Vagina (tissue), 2 donors: Measurements from ENCODE around the gene MDGA2.

Experiments
- POLR2A ChIP-seq, 2 donors: fragments of 450-650 bp; IDR thresholded peaks; one replicate each; pipeline ENCODE4 v1.6.1; 2017; ENCODE audit warnings: antibody characterized with exemption in 2 of 2, mild to moderate bottlenecking in 2 of 2, moderate library complexity in 2 of 2
- POLR2AphosphoS5 ChIP-seq, 2 donors: sonication (generic); formaldehyde crosslinking; IDR thresholded peaks; one replicate each; pipeline ENCODE4 v1.9.0; 2017; ENCODE audit warnings: antibody characterized with exemption in 2 of 2, mild to moderate bottlenecking in 2 of 2, low read depth in 1 of 2; ENCODE audit not compliant: insufficient read depth in 1 of 2
- TF ChIP-seq, protein P1 (sequence below), 3 experiments: fragments of 450-650 bp in 2 of 3; fragments of 200-600 bp in 1 of 3; sonication (generic) in 1 of 3; IDR thresholded peaks; one replicate each; pipeline ENCODE4 v1.5.1; 2017 to 2019; ENCODE audit warnings: antibody characterized with exemption in 3 of 3, mild to moderate bottlenecking in 2 of 3, moderate library complexity in 2 of 3

DNA sequence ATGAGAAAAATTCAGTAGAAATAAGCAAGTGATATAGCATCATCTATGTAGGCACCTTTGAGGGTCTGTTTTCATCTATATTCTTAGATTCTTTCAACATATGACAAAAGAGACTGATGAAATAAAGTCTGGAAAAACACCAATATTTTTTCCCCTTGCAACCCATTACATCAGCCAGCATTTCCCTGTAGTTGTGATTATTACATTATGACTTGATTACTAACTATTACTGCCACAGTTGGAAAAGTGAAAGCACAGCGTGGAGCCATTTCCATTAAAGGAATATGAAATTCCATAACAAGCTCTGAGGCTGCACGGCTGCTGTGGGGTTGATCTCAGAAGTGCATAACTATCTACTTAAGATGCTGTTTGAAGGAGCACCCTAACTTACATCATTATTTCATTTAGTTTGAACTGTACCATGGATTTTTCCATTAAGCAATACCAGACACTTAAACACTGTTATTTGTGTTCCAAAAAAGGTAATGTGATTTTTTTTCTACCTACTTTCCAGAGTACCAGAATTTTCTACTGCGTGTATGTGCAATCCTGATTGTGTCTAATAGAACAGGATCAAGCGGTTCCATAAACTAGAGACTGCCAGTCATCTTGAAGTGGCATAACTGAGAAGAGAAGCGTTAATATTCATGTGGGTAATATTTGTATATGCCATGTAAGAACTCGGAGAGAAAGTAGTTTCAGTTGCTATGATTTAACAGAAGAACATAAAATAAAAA, 405.5 kb downstream of the MDGA2 start:
- TF ChIP-seq POLR2AphosphoS5 (IDR thresholded peaks at IDR 0.05; ENCODE audit: insufficient read depth in 1 of 2, low read depth in 1 of 2) (no peak), POLR2A (IDR thresholded peaks at IDR 0.05) (no peak)
- TF ChIP-seq, protein P1, sequence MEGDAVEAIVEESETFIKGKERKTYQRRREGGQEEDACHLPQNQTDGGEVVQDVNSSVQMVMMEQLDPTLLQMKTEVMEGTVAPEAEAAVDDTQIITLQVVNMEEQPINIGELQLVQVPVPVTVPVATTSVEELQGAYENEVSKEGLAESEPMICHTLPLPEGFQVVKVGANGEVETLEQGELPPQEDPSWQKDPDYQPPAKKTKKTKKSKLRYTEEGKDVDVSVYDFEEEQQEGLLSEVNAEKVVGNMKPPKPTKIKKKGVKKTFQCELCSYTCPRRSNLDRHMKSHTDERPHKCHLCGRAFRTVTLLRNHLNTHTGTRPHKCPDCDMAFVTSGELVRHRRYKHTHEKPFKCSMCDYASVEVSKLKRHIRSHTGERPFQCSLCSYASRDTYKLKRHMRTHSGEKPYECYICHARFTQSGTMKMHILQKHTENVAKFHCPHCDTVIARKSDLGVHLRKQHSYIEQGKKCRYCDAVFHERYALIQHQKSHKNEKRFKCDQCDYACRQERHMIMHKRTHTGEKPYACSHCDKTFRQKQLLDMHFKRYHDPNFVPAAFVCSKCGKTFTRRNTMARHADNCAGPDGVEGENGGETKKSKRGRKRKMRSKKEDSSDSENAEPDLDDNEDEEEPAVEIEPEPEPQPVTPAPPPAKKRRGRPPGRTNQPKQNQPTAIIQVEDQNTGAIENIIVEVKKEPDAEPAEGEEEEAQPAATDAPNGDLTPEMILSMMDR (IDR thresholded peaks at IDR 0.05) = no peak
